ENCODE results near the gene OSMR.
A peak's percentile ranks its signal among the peaks of the same experiment; 100 is the strongest.
"Not testable (repeated sequence)": the region's sequence is repeated elsewhere in the genome, so short reads cannot be mapped to it uniquely, and the experiment has no call there.

The OSMR gene

DNA sequence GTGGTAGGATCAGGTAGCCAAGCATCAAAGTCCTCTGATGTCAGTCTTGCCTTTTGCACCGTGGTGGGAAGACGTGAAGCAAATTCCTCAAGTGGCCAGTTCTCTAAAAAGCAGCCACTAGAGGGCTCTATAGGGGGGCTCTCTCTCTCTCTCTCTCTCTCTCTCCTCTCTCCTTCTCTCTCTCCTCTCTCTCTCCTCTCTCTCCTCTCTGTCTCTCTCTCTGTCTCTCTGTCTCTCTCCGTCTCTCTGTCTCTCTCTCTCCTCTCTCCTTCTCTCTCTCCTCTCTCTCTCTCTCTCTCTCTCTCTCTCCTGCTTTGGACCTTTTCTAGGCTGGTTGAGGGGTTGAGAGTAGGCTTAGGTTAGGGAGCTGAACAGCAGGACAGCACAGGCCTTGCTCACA is 13.9 kb upstream of the OSMR start:
- peak in 1 of 2 donors; percentile 10 for DNase-seq

DNA sequence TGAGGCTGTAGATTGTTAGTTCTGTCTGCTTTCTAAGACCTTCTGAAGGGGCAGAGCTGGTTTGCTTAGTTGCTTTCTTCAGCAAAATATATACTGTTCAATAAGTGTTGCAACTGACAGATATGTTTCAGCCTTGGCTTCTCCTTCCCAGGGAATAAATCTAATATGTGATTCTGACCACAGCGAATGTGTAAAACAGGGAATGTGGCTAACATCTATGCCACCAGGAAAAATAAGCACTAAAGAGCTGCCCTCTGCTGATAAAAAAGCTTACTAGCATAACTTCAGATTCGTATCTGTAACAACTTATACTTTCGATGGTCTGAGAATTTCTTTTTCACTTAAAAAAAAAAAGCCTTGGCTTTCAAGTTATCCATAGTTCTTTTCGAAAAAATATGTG is 13.0 kb upstream of the OSMR start:
- no peak for DNase-seq

DNA sequence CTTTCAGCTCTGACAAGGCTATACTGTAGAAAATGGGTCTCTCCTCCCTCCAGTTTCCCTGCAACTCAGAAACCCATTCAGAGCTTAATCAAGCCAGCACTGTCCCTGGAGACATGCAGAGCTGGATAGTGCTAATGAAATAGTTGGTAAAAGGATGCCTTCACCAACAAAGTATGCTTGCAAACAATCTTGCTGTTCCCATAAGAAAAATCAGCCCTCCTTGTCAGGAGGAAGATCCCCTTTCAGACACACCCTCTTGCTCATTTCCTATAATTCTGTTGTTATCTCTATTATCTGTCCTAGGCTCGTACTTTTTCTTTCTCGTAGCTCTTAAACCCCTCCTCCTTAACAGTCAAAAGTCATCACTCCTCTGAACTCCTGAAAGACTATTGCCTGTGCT is 9.9 kb upstream of the OSMR start:
- DNase-seq = no peak

DNA sequence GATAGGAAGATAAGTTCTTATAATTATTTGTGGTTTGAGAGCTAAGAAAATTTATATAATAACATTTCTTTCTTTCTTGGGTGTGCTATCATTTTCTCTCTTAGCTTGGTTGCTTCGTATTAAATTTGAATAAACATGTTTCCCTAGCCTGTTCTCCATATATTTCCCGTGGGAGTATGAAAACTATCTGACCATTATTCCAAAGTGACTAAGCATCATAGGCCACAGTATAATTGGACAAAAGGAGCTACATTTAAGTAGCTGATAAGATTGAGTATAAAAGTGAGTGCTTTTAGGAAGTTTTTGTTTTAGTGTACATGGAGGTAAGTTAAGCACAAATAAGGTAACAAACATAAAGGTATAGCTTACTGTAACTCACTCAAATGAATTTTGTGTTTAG is 8.4 kb upstream of the OSMR start:
- no peak for DNase-seq

DNA sequence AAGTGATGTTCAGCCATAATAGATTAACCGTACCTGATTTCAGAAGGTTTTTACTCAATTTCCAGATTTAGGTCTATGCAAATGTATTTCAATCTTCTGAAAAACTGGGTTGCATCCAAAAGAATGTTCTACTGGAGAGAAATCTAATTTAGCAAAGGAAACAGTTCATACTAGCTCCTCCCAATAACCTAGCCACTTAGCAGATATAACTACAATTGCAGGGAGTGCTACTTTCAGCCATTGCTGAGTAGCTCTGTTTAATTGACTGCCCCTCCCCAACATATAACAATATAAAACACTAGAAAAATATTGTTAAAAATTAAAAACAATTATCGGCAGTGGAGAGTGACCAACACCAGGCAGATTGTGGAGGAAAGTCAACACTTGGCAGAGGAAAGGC is 7.9 kb upstream of the OSMR start:
- DNase-seq = no peak

DNA sequence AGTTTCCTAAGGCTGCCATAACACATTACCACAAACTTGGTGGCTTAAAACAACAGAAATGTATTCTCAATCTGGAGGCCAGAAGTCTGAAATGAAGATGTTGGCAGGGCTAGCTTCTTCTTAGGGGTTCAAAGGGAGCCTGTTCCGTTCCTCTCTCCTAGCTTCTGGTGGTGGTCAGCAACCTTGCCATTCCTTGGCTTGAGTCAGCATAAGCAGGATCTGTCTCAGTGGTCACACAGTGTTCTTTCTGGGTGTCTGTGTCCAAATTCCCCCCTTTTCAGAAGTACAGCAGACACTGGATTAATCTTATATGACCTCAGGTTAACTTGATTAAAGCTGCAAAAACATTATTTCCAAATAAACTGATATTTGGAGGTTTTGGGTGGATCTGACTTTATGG is 2.1 kb upstream of the OSMR start:
- no peak for DNase-seq

DNA sequence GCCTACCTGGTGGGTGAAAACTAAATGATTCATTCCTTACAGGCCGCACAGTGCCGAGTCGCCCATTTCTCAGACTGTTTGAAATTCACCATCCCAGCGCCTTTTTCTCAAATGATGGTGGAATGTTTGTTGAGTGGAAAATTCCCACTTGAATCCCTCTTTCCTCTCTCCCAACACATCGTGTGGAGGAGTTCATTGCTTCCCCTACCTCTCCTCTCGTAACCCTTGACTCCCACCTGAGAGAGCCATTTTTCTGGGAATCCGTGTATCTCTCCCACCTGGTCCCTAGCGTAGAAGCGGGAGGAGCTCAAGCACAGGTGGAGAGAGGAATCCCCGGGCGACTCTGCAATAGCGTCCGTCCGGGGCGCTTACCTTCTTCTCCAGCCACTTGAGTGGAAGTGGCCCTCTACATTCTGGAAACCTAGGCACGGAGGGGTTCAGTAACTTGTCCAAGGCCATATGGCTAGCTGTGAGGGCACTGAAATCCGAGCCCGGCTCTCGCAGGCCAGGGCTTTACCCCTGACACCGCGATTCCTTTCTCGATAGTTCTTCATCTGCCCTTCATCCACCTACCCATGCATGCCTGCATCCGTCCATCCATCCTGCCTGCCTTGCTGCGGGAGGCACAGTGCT is 683 bp downstream of the OSMR start:
- DNase-seq = no peak

DNA sequence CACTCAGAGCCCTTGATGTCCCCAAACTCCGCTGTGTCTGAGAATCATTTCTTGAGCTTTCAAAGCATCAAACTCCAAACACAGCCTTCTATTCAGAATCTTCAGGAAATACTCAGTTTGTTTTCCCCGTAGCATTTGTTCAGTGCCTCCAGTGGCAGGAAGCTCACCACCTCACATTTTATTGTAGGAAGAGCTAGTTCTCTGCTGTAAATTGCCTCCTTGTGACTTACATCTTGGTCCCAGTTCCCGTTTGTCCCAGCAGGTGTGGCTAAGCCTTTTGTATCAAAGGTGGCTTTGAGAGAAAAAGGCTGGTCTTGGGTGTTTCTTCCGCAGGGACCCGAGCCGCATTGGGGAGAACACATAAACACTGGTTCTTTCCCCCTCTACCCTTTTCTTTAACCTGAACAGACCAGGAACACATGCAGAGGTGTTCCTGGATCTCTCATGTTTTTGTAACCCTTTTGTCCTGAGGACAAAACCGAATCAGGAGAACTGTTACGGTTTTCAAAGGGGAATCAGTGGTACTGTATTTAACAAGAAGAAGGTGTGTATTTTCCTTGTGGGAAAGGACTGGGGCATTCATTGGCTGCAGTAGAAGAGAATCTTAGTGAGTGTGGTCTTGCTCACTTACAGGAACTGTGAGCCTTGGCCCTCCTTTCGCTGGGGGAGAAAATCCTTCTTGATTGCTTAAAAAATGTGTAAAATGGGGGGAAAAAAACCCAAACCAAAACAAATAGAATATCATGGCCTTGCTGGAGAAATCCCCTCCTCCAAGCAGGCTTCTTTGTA is 1.9 kb downstream of the OSMR start:
- DNase-seq = no peak

DNA sequence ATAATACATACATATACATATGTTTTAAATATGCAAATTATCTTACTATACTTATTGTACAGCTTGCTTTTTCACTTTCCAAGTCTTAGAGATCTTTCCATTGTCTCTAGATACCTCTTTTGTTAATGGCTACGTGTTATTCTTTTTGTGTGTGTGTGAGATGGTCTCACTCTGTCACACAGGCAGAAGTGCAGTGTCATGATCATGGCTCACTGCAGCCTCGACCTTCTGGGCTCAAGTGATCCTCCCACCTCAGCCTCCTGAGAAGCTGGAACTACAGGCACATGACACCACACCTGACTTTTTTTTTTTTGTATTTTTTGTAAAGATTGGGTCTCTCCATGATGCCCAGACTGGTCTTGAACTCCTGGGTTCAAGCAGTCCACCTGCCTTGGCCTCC is 2.8 kb downstream of the OSMR start:
- DNase-seq = no peak

DNA sequence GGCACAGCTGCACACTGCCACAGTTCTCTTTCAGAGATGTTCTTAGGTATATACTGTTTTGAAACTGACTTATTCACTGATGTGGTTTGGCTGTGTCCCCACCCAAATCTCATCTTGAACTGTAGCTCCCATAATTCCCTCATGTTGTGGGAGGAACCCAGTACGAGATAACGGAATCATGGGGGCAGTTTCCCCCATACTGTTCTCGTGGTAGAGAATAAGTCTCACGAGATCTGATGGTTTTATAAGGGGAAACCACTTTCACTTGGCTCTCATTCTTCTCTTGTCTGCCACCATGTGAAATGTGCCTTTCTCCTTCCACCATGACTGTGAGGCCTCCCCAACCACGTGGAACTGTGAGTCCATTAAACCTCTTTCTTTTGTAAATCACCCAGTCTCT is 5.8 kb downstream of the OSMR start:
- not testable (repeated sequence) for DNase-seq

DNA sequence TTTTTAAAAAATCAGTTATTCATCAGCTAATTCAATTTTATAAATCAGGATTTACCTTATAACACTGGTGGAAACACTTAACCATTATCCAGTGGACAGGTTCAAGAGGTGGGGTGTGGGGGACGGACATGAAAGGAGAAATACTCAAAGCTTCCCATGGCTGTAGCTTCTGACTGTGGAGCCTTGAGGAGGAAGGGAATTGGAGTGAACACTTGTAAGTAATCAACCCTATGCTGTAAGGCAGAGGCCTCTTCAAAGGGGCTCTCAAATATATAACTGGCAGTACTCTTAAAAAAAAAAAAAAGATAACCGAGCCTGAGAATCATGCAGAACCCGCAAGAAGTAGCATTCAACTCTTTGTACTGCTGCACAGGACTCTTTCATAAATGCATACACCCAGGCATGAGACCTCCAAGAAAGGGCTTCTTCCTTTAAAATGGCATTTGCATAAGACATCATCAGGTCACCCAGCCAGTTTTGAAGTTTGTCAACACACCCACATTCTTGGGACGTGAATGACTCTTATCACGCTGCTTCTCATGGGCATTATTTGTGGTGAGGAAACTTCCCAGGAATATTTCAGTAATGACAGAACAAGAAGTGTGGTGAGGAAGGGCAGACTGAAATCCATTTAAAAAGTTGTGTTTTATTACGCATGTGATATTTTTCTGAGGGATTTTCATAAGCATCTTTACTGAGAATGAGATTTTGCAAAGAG is 8.1 kb downstream of the OSMR start:
- no peak for DNase-seq

DNA sequence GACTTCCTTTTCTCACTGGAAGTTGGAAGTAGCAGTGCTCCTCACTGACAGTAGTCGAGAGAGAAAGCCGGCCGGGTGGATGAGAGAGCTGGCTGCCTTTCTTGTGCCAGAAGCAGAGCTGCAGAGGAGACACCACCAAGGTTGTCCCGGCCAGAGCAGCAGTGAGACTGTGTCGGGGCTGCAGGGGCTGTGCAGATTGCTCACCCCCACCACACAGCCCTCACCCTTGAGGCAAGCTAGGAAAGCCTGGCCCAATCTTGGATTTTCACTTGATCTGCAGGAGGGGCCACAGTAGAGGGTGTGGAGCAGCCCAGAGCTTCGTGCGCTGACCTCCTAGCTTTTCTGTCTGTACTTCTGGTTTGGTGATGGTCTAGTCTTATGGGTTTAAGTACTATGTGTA is 9.1 kb downstream of the OSMR start:
- DNase-seq = no peak

DNA sequence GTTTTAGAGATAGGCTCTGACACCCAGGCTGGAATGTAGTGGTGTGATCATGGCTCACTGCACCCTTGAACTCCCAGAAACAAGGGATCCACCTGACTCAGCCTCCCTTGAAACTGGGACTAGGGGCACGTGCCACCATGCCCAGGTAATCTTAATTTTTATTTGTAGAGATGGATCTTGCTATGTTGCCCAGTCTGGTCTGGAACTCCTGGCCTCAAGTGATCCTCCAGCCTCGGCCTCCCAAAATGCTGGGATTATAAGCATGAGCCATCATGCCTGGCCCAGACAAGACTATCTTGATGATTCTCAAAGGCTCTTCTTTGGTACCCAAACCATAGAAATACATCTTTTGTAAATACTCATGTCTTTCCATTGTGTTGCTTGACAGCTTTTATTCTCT is 10.8 kb downstream of the OSMR start:
- no peak for DNase-seq

DNA sequence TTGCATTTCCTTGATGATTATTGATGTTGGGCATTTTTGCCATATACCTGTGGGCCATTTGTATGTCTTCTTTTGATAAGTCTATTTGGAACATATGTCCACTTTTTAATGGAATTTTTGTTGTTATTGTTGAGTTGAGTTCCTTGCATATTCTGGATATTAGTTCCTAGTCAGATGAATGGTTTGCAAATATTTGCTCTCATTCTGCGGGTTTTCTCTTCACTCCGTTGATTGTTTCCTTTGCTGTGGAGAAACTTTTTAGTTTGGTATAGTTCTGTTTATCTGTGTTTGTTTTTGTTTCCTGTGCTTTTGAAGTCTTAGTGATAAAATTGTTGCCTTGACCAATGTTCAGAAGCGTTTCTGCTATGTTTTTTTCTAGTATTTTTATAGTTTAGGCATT is 13.0 kb downstream of the OSMR start:
- DNase-seq = no peak

DNA sequence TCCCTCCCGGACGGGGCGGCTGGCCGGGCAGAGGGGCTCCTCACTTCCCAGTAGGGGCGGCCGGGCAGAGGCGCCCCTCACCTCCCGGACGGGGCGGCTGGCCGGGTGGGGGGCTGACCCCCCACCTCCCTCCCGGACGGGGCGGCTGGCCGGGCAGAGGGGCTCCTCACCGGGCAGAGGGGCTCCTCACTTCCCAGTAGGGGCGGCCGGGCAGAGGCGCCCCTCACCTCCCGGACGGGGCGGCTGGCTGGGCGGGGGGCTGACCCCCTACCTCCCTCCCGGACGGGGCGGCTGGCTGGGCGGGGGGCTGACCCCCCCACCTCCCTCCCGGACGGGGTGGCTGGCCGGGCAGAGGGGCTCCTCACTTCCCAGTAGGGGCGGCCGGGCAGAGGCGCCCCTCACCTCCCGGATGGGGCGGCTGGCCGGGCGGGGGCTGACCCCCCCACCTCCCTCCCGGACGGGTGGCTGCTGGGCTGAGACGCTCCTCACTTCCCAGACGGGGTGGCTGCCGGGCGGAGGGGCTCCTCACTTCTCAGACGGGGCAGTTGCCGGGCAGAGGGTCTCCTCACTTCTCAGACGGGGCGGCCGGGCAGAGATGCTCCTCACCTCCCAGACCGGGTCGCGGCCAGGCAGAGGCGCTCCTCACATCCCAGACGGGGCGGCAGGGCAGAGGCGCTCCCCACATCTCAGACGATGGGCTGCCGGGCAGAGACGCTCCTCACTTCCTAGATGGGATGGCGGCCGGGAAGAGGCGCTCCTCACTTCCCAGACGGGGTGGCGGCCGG is 16.4 kb downstream of the OSMR start:
- DNase-seq = not testable (repeated sequence)

DNA sequence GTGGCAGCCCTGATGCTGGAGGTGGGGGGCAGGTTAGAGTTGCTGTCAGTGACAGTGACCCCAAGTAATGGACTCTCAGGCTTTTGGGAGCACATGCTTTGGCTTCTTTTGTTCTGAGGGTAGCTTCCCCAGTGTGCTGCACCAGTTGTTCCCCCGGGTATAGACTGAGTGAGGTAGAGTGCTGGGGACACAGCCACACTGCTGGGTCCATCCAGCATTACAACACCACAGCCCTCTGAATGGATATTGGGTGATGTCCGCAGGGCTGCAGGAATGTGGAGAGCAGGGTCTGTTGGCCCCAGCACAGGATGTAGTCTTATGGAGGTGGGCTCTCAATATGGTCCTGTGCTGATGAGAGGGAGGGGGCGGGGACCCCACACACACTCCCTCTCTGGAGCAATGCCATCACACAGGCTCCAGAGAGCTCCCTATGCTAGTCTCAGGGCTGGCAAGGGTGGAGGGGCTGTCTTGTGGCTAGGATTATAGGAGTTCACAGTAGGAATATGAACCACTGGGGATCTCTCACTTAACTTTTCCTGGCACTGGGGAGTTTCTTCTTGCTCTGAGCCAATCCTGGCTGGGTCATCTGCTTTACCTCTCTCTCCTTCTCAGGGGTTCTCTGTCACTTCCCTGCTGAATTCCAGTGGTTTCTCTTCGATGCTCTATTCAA is 20.7 kb downstream of the OSMR start:
- DNase-seq = no peak

DNA sequence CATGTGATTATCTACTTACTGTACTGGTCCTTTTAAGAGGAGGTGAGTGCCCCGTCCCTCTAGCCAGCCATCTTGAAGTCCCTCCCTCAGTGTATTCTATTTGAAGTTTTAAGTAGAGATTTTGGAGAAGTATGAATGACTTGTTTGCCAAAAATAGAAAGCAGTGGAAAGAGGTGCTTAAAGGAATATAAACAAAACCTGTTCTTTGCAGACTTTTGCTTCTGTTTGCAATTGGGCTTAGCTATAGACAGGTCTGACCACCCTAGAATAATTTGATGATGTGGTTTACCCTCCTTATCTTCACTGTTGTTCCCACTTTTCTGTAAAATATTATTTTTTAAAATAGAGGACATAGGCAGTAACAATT is 21.2 kb downstream of the OSMR start:
- no peak for DNase-seq

DNA sequence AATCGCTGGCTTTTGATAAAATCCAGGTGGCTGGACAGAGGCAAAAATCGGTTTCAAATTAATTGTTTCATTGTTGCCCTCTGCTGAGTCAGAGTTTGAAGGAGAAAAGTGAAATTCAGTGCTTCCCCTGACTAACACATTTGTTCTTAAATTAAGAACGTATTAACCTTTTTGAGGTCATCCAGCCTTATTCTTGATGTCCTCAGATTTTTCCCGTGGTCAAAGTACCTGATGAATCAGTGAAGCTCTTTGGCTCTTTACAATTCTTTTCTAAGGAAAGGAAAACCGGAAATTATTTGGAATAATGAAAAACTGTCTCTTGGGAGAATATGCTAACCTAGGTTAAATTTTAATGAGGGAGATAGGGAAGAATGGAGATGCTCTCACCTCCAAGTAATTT is 21.6 kb downstream of the OSMR start:
- no peak for DNase-seq

DNA sequence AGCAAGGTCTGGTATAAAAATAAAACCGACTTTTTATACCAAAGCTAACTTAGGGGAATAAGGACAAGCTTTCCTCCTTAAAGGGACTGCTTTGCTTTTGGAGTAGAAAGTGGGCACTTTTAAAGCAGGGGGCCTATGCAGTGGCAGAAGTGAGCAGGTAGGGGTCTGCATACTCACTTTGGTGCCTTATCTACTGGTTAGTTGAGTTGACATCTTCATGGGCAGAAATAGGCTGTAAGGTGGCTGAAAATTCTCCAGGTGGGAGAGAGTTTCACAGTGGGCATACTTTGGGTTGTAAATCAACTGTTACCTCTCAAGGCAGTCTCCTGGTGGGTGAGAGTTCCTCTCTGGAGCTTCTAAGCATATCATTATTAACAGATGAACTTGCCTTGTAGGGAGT is 24.8 kb downstream of the OSMR start:
- DNase-seq = no peak

DNA sequence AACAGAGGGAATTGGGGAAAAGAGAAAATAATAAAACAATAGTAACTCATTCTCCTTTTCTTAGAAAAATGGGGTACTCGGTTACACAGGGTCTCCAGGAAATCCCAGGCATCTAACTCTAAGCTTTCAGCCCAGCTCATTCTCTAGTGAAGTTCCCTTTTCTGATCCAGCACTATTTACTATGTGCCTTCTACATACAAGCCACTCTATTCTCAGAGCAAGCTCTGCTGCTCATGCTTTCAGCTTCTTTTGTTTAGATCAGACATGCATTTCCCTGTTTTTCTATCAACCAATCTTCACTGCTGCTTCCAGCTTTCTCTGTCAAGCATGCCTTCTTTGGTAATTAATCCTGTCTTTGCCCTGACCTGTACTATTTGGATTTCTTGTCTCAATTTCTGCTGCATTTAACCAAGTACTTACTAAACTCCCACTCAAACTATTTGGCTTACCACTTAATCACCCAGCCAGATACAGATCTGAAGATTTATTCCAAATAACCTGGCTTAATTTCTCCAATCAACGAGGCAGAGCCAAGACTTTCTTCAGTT is 25.3 kb downstream of the OSMR start:
- no peak for DNase-seq

DNA sequence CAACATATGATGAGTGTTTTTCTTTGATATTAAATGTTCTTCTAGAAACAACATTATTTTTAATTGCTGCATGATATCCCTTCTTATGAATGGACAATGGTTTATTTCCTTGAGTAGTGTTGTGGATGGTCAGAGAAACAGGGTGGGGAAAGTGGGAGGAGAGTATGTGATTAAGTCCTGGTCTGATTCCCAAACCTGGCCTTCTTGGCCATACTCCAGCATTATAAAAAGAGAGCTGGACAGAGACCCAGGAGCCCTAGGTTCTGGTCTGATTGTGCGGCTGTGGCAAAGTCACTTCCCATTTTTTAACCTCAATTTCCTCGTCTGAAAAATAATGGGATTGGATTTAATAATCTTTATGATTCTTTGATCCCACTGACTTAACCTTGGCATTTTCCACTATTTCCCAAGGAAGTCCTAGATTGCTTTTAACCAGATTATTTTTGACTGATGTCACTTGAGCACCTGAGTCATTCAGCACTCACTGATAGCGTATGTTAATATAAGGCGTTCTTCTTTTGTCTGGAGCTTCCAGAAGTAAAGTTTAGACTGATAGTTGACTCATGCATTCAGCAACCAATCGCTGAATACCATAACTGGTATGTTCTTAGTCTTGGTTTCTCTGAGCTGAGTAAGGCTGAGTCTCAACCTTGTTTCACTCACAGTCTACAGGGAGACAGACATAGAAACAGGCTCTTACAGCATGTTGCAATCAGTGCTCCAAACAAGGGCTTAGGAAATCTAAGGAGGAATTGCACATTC is 26.2 kb downstream of the OSMR start:
- DNase-seq = no peak

DNA sequence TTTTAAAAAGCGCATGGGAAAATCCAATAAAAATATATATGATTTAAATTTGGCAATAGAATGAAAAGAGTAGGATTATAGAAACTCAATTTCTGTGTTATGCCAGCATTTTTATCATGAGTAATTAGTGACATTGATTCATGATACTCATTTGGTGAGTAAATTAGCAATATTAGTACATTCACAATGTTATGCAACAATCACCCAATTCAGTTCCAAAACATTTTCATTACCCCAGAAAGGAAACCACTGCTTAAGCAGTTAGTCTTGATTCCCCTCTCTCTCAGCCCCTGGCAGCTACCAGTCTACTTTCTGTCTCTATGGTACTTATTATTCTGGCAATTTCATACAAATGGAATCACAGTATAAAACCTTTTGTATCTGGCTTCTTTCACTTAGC is 27.0 kb downstream of the OSMR start:
- DNase-seq = no peak

Data from CD4-positive, alpha-beta T cell treated with Interleukin-4 for 1 hour (primary cell).